GM12878 (cell line): ENCODE results near the gene COL5A3.

Source experiments
- BACH1 ChIP-seq: fragments of 450-650 bp; IDR thresholded peaks from 2 replicates; pipeline ENCODE4 v1.6.1; 2017; ENCODE audit warnings: mild to moderate bottlenecking, borderline replicate concordance
- CEBPB ChIP-seq, 2 experiments: fragments of 150-350 bp in 1 of 2; IDR thresholded peaks; 2 replicates each; pipeline ENCODE4 v1.6.1; 2012 to 2014; ENCODE audit warnings: low read depth in 2 of 2, low read length in 2 of 2, borderline replicate concordance in 1 of 2, inconsistent platforms in 1 of 2
- CTCF ChIP-seq, 3 experiments: IDR thresholded peaks in 2 of 3; conservative IDR thresholded peaks in 1 of 3; 2 replicates each; pipeline ENCODE4 v1.5.1; 2011; ENCODE audit warnings: low read depth in 3 of 3, low read length in 3 of 3, mild to moderate bottlenecking in 3 of 3, control low read depth in 2 of 3, moderate library complexity in 2 of 3, inconsistent platforms in 1 of 3, mixed read lengths in 1 of 3; ENCODE audit not compliant: control insufficient read depth in 2 of 3, insufficient read depth in 1 of 3; ENCODE audit errors: extremely low read depth in 1 of 3
- EP300 ChIP-seq, 2 experiments: fragments of 150-350 bp in 1 of 2; IDR thresholded peaks; 2 replicates each; pipeline ENCODE4 v1.6.1; 2011 to 2012; ENCODE audit warnings: low read depth in 2 of 2, low read length in 2 of 2, borderline replicate concordance in 1 of 2, improper control_type of control experiment in 1 of 2, inconsistent platforms in 1 of 2; ENCODE audit not compliant: control insufficient read depth in 1 of 2
- EZH2 ChIP-seq: IDR thresholded peaks from 2 replicates; pipeline ENCODE4 v1.6.1; 2012; ENCODE audit warnings: low read depth, mild to moderate bottlenecking, control low read depth, inconsistent platforms, low read length, borderline replicate concordance; ENCODE audit not compliant: control insufficient read depth
- GABPA ChIP-seq: IDR thresholded peaks from 2 replicates; pipeline ENCODE4 v1.6.1; 2014; ENCODE audit warnings: antibody characterized with exemption, low read depth, mild to moderate bottlenecking, inconsistent platforms
- MAX ChIP-seq: IDR thresholded peaks from 2 replicates; pipeline ENCODE4 v1.6.1; 2012; ENCODE audit warnings: low read depth, low read length, improper control_type of control experiment
- POLR2A ChIP-seq: IDR thresholded peaks from 2 replicates; pipeline ENCODE4 v1.6.1; 2011; ENCODE audit warnings: low read depth, mild to moderate bottlenecking, low read length
- RCOR1 ChIP-seq: conservative IDR thresholded peaks from 2 replicates; pipeline ENCODE4 v1.6.1; 2012; ENCODE audit warnings: low read depth, low read length, improper control_type of control experiment
- SMC3 ChIP-seq: IDR thresholded peaks from 2 replicates; pipeline ENCODE4 v1.6.1; 2011; ENCODE audit warnings: low read length, improper control_type of control experiment, borderline replicate concordance
- SREBF1 ChIP-seq: IDR thresholded peaks from 2 replicates; pipeline ENCODE4 v1.6.1; 2012; ENCODE audit warnings: mild to moderate bottlenecking, low read length
- TBL1XR1 ChIP-seq: IDR thresholded peaks from 2 replicates; pipeline ENCODE4 v1.6.1; 2012; ENCODE audit warnings: low read depth, low read length, improper control_type of control experiment
- TCF7 ChIP-seq: IDR thresholded peaks from 2 replicates; pipeline ENCODE4 v1.6.1; 2014; ENCODE audit warnings: antibody characterized with exemption, borderline replicate concordance
- YY1 ChIP-seq: IDR thresholded peaks from 2 replicates; pipeline ENCODE4 v1.6.1; 2011; ENCODE audit warnings: low read depth, mild to moderate bottlenecking, low read length

- TF ChIP-seq CTCF (IDR thresholded peaks at IDR 0.05 in 2 of 3, conservative IDR thresholded peaks at IDR 0.05 in 1 of 3; ENCODE audit: control insufficient read depth in 2 of 3, extremely low read depth in 1 of 3, insufficient read depth in 1 of 3, low read depth in 3 of 3, low read length in 3 of 3) (no peak), CEBPB (IDR thresholded peaks at IDR 0.05; ENCODE audit: borderline replicate concordance in 1 of 2, low read depth in 2 of 2, low read length in 2 of 2) (no peak), EZH2 (no peak), SREBF1 (no peak), MAX (no peak), TBL1XR1 (no peak), RCOR1 (no peak), SMC3 (no peak), POLR2A (no peak), GABPA (no peak), YY1 (no peak), TCF7 (no peak), EP300 (IDR thresholded peaks at IDR 0.05; ENCODE audit: borderline replicate concordance in 1 of 2, control insufficient read depth in 1 of 2, low read depth in 2 of 2, low read length in 2 of 2) (no peak), BACH1 (no peak)
These were observed 47.5 kb downstream of the COL5A3 start for GRCh38 chr19:9962623-9963290.
